ENCODE results near the gene EPPIN.
"Not testable (repeated sequence)": the region's sequence is repeated elsewhere in the genome, so short reads cannot be mapped to it uniquely, and the experiment has no call there.

Gene EPPIN

GRCh38 chr20:45547206-45547770 is at the start of gene EPPIN:
TSS of gene EPPIN (minus strand) at chr20:45547401. CDS start at chr20:45547357, 44 bp downstream.
- DNase-seq = no peak

- no peak for DNase-seq
Measured at GRCh38 chr20:45595235-45595634, 48.0 kb upstream of the EPPIN start.

- no peak for DNase-seq
Measured at GRCh38 chr20:45593498-45593897, 46.3 kb upstream of the EPPIN start.

GRCh38 chr20:45592574-45593189 is 45.5 kb upstream of the EPPIN start:
- DNase-seq = peak; percentile 28

- DNase-seq = no peak
Measured at GRCh38 chr20:45589725-45590124, 42.5 kb upstream of the EPPIN start.

- DNase-seq = no peak
Measured at GRCh38 chr20:45588800-45589199, 41.6 kb upstream of the EPPIN start.

- DNase-seq = not testable (repeated sequence)
Measured at GRCh38 chr20:45585986-45586385, 38.8 kb upstream of the EPPIN start.

- DNase-seq = not testable (repeated sequence)
Measured at GRCh38 chr20:45584294-45584693, 37.1 kb upstream of the EPPIN start.

- DNase-seq = no peak
Measured at GRCh38 chr20:45583502-45583901, 36.3 kb upstream of the EPPIN start.

GRCh38 chr20:45581702-45582101 is 34.5 kb upstream of the EPPIN start:
- DNase-seq = no peak

- no peak for DNase-seq
Measured at GRCh38 chr20:45579184-45579583, 32.0 kb upstream of the EPPIN start, which contains the start of gene WFDC8. TSS of gene WFDC8 (minus strand) at chr20:45579284. CDS start at chr20:45579247, 37 bp downstream.

- DNase-seq = no peak
Measured at GRCh38 chr20:45578231-45578630, 31.0 kb upstream of the EPPIN start.

- DNase-seq = no peak
Measured at GRCh38 chr20:45576995-45577394, 29.8 kb upstream of the EPPIN start.

- no peak for DNase-seq
Measured at GRCh38 chr20:45575931-45576330, 28.7 kb upstream of the EPPIN start.

- DNase-seq = not testable (repeated sequence)
Measured at GRCh38 chr20:45569650-45570049, 22.4 kb upstream of the EPPIN start.

GRCh38 chr20:45564760-45565276 is 17.6 kb upstream of the EPPIN start:
- no peak for DNase-seq

- no peak for DNase-seq
Measured at GRCh38 chr20:45555198-45555597, 8.0 kb upstream of the EPPIN start.

- no peak for DNase-seq
Measured at GRCh38 chr20:45552456-45552855, 5.3 kb upstream of the EPPIN start.

GRCh38 chr20:45550765-45551164 is 3.6 kb upstream of the EPPIN start:
- DNase-seq = no peak

GRCh38 chr20:45548410-45548809 is 1.2 kb upstream of the EPPIN start:
- DNase-seq = no peak

- DNase-seq = no peak
Measured at GRCh38 chr20:45545754-45546453, 1.3 kb downstream of the EPPIN start.

- DNase-seq = no peak
Measured at GRCh38 chr20:45545351-45545750, 1.9 kb downstream of the EPPIN start.

- DNase-seq = no peak
Measured at GRCh38 chr20:45539382-45539781, 7.8 kb downstream of the EPPIN start, which contains the start of gene WFDC6. TSS of gene WFDC6 (minus strand) at chr20:45539482. CDS start at chr20:45539407, 75 bp downstream.
